Measurements from ENCODE around the gene NAV2.

The NAV2 gene

DNA sequence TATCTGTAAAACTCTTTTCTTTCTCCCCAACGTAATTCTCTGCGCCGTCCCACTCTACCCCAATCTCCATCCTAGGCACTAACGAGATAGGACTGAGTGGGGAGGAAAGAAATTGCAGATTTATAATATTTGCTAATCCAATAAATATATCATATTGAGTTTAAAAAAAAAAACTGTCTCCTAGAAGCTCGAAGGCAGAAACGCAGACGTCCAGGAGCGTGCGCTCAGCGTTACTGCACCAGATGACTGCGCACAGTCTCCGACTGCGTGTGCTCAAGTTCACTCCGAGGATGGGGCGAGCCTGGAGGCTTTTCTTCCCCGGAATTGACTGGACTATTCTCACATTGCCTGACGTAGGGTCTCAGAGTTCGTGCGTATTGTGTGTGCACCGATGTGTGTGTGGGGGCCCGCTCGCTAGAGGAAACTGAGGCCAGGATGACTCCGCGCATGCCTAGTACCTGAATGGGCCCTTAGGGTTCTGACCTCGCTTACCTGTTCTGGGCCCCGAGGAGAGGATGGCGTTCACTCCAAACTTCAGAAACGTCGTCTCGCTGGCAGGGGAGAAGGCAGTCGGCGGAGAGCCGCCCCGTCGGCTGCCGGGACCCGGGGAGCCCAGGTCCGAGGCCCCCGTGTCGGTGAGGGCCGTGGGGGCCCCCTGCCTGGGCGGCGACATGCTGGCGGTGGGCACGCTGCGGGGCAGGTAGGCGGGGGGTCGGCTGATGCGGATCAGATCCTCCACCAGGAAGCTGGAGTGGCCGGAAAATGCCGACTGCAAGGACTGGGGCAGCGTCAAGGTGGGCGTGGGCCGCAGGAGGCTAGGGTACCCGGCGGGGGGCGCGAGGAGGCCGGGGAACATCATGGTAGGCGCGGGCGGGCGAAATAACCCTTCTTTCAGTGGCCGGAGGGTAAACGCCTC is 447.1 kb downstream of the NAV2 start:
- TF ChIP-seq, protein P1, sequence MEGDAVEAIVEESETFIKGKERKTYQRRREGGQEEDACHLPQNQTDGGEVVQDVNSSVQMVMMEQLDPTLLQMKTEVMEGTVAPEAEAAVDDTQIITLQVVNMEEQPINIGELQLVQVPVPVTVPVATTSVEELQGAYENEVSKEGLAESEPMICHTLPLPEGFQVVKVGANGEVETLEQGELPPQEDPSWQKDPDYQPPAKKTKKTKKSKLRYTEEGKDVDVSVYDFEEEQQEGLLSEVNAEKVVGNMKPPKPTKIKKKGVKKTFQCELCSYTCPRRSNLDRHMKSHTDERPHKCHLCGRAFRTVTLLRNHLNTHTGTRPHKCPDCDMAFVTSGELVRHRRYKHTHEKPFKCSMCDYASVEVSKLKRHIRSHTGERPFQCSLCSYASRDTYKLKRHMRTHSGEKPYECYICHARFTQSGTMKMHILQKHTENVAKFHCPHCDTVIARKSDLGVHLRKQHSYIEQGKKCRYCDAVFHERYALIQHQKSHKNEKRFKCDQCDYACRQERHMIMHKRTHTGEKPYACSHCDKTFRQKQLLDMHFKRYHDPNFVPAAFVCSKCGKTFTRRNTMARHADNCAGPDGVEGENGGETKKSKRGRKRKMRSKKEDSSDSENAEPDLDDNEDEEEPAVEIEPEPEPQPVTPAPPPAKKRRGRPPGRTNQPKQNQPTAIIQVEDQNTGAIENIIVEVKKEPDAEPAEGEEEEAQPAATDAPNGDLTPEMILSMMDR (IDR thresholded peaks at IDR 0.05) = no peak
- Histone ChIP-seq H3K4me1 (ENCODE audit: control insufficient read depth in 1 of 2, insufficient read depth in 1 of 2, low read depth in 1 of 2, low read length in 1 of 2) (peaks cover 0 to 12% of the 10 kb centered on the region in 2 experiments), H3K9me3 (no peaks in the 10 kb centered on the region), H3K27ac (no peak overlapping the region), H3K36me3 (no peaks in the 10 kb centered on the region), H3K27me3 (peaks cover 100% of the 10 kb centered on the region), H3K4me3 (ENCODE audit: low read depth in 1 of 2, low read length in 1 of 2) (no peak overlapping the region)

DNA sequence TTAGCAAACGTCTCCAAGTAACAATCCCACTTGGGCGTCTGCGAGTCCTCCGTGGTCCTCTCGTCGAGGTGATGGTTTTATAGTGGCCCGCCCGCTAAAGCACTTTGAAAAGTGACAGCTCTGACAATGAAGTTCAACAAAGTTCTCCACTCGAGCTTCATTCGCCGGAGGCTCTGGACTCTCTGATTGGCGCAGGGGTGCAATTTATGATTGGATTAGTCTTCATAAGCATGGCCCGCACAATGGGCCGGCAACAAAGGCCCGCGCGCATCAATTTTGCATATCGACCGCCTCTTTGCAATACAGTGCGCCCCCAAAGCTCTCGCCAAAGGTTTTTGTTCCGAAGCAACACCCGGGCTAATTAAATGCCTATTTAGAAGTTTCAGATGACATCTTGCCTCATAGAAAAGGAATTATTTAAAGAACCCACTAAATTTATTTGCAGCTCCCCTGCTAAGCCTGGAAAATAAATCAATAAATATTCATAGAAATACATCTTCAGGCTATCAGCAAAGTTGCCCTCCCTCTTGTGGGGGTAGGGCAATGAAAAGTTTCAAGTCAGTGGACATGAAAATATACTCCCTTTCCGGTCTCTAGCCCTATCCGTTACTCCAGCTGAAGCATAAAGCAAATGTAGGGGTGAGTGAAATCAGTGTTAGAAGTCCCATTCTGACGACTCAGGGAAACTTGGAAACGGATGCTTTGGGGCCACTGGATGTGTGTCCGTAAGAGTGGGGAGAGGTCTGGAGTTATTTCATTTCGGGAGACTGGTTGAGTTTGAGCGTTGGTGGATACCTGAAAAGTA is 448.0 kb downstream of the NAV2 start, which contains the start of gene DBX1:
Gene DBX1 (minus strand): TSS at position 51 of the 805 bp plus-strand sequence. CDS start 151 bp downstream, outside the sequence.
- H3K36me3 ChIP-seq = no peaks in the 10 kb centered on the region
- peaks cover 100% of the 10 kb centered on the region for H3K27me3 ChIP-seq
- TF ChIP-seq, protein P1 (IDR thresholded peaks at IDR 0.05) = no peak
- H3K27ac ChIP-seq = no peak within 1 kb of the TSS
- no peaks in the 10 kb centered on the region for H3K9me3 ChIP-seq
- H3K4me1 ChIP-seq (ENCODE audit: control insufficient read depth in 1 of 2, insufficient read depth in 1 of 2, low read depth in 1 of 2, low read length in 1 of 2) = peaks cover 0 to 12% of the 10 kb centered on the region in 2 experiments
- no peak within 1 kb of the TSS for H3K4me3 ChIP-seq (ENCODE audit: low read depth in 1 of 2, low read length in 1 of 2)

DNA sequence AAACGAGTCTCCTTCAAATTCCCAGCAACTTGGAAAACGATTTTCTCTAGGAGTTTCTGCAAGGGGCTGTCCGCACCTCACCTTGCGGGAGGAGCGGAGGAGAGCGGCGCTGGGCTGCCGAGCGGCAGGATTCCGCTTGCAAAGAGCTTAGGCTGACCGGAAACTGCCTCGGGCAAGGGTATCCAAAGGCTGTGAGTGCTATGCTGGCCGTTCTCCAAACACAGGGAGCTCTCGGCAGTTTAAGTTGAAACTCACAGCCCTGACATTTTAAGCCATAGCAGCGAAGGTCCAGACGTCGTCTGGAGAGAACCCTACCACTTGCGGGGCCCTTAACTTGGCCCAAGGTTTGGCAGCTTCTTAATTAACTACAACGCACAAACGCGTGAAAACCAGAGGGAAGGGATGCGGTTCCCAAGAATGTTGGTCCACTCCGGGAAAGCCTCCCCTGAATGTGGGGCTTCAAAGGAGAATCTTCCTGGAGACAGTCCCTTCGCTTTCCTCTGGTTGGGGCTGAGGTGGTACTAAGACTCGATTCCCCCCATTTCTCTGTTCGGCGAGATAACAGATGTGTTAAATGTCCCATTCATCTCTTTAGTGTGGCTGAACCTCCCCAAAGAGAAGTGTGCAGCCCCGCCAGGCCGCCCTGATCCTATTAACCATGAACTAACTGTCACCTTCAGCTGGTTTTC is 448.7 kb downstream of the NAV2 start:
- H3K4me1 ChIP-seq (ENCODE audit: control insufficient read depth in 1 of 2, insufficient read depth in 1 of 2, low read depth in 1 of 2, low read length in 1 of 2) = peaks cover 0 to 9% of the 10 kb centered on the region in 2 experiments
- H3K9me3 ChIP-seq = no peaks in the 10 kb centered on the region
- no peaks in the 10 kb centered on the region for H3K36me3 ChIP-seq
- TF ChIP-seq, protein P1 (IDR thresholded peaks at IDR 0.05) = no peak
- no peak overlapping the region for H3K27ac ChIP-seq
- H3K4me3 ChIP-seq (ENCODE audit: low read depth in 1 of 2, low read length in 1 of 2) = no peak overlapping the region
- H3K27me3 ChIP-seq = peaks cover 100% of the 10 kb centered on the region

DNA sequence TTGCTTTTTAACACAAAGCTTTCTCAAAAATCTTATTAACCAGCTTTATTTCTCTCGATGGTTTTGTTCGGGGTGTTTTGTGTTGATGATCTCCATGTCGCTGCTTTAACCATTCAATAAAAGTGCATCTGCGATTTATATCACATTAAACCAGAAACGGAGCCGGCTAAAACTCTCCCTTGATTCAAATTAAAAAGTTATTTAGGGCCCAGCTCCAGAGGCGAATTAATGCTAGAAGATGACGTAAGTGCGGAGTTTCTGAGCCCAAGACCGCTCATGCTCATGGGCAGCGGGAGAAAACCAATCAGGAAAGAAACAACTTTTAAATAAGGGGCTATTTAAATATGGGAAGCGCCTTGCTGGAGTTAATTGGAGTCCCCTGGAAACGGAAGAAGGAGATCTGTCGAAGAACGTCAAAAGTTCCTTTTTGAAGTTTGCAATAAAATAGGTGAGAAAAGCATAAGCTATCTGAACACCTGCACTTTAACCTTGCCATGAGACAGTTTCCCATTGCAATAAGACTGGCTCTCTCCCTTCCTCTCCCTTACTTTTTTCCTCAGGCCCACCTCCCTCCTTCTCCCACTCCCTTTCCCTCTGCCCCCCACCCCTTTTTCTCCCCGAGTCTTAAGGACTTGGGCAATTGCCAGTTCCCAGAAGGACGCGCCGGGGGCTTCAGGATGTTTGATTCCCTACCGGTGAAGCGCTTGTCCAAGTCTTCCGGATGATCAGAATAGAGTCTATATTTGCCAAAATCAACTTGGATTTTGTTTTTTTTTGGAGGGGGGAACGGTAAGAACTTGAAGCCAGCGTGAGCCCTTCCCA is 449.5 kb downstream of the NAV2 start:
- Histone ChIP-seq H3K36me3 (no peaks in the 10 kb centered on the region), H3K4me3 (ENCODE audit: low read depth in 1 of 2, low read length in 1 of 2) (no peak overlapping the region), H3K27ac (no peak overlapping the region), H3K4me1 (ENCODE audit: control insufficient read depth in 1 of 2, insufficient read depth in 1 of 2, low read depth in 1 of 2, low read length in 1 of 2) (peaks cover 0 to 2% of the 10 kb centered on the region in 2 experiments), H3K9me3 (no peaks in the 10 kb centered on the region), H3K27me3 (peaks cover 100% of the 10 kb centered on the region)
- TF ChIP-seq, protein P1 (IDR thresholded peaks at IDR 0.05) = no peak

All from neutrophil (primary cell).